Endothelial cell of umbilical vein (primary cell): ENCODE data around the gene LPA. TPM values are rescaled to one million over a fixed set of nuclear protein-coding genes. Genes with fewer than 3 reads are reported as not detected.

ENCODE experiments used
- BruUV-seq: library from RNA; stranded (reverse); fragments of 400-500 nt; replicated peaks from 2 replicates; lab custom pipeline; 2021; lab: Mats Ljungman, UMichigan
- CTCF ChIA-PET: fragments of 300-600, 350-600 bp; sonication (Branson Sonifier 250); formaldehyde crosslinking; loops from one replicate; lab custom pipeline; 2021; ENCODE audit warnings: antibody characterized with exemption, inconsistent platforms; lab: Charles Lee
- POLR2A ChIA-PET: fragments of 300-600, 350-600 bp; sonication (Branson Sonifier 250); formaldehyde crosslinking; loops from one replicate; lab custom pipeline; 2021; ENCODE audit warnings: antibody characterized with exemption, inconsistent platforms; lab: Charles Lee
- DNase-seq: peaks from one replicate; pipeline ENCODE4 v3.0.0-alpha.2; 2011; ENCODE audit warnings: low read depth, low spot score
- FAIRE-seq: peaks from 2 replicates; lab custom pipeline; 2011; peaks lifted over from hg19 to GRCh38; lab: Jason Lieb, UNC
- H2AFZ ChIP-seq: 2 replicates; pipeline ENCODE4 v1.6.0; 2012; ENCODE audit warnings: low read depth, low read length, control low read depth, inconsistent platforms
- H3K27ac ChIP-seq: 2 replicates; pipeline ENCODE4 v1.5.1; 2011; ENCODE audit warnings: low read depth, mild to moderate bottlenecking, control low read depth, low read length, moderate library complexity; ENCODE audit not compliant: insufficient read depth
- H3K27me3 ChIP-seq, 2 experiments: 2 replicates each; pipeline versions ENCODE4 v1.6.0 to v1.6.1; 2011; ENCODE audit warnings: low read length in 2 of 2, mixed read lengths in 1 of 2; ENCODE audit not compliant: control insufficient read depth in 2 of 2, insufficient read depth in 2 of 2
- H3K36me3 ChIP-seq, 2 experiments: 2 replicates in 1 of 2; 3 replicates in 1 of 2; pipeline ENCODE4 v1.5.1; 2011; ENCODE audit warnings: low read length in 2 of 2, mild to moderate bottlenecking in 1 of 2, moderate library complexity in 1 of 2; ENCODE audit not compliant: control insufficient read depth in 2 of 2, insufficient read depth in 2 of 2; ENCODE audit errors: extremely low read depth in 1 of 2
- H3K4me1 ChIP-seq: 3 replicates; pipeline ENCODE4 v1.5.1; 2011; ENCODE audit warnings: mild to moderate bottlenecking, low read length; ENCODE audit not compliant: control insufficient read depth, insufficient read depth; ENCODE audit errors: extremely low read depth
- H3K4me2 ChIP-seq: 2 replicates; pipeline ENCODE4 v1.6.1; 2011; ENCODE audit warnings: low read length, control low read depth, mixed read lengths; ENCODE audit not compliant: insufficient read depth
- H3K4me3 ChIP-seq, 3 experiments: fragments of 200-600 bp in 1 of 3; sonication (generic), shearing (Covaris generic) in 1 of 3; replicated peaks in 1 of 3; 2 replicates each; pipeline ENCODE4 v1.5.1; 2011 to 2016; ENCODE audit warnings: control low read depth in 3 of 3, low read length in 3 of 3, mild to moderate bottlenecking in 2 of 3, inconsistent platforms in 1 of 3, low read depth in 1 of 3, moderate library complexity in 1 of 3; ENCODE audit not compliant: insufficient read depth in 1 of 3
- H3K79me2 ChIP-seq: 2 replicates; pipeline ENCODE4 v1.6.0; 2012; ENCODE audit warnings: low read length, inconsistent platforms; ENCODE audit not compliant: control insufficient read depth, insufficient read depth
- H3K9ac ChIP-seq: replicated peaks from 2 replicates; pipeline ENCODE3; 2011; ENCODE audit warnings: low read length, control low read depth; ENCODE audit not compliant: insufficient read depth; ENCODE audit errors: extremely low read depth
- H3K9me1 ChIP-seq: replicated peaks from 3 replicates; pipeline ENCODE4 v1.6.0; 2011; ENCODE audit warnings: mild to moderate bottlenecking, low read length; ENCODE audit not compliant: control insufficient read depth, insufficient read depth; ENCODE audit errors: extremely low read depth
- H3K9me3 ChIP-seq: replicated peaks from 2 replicates; pipeline ENCODE4 v1.5.1; 2012; ENCODE audit warnings: low read length, inconsistent platforms; ENCODE audit not compliant: control insufficient read depth, insufficient read depth
- H4K20me1 ChIP-seq: replicated peaks from 2 replicates; pipeline ENCODE3; 2011; ENCODE audit warnings: mild to moderate bottlenecking, low read length; ENCODE audit not compliant: control insufficient read depth, insufficient read depth; ENCODE audit errors: extremely low read depth
- EZH2 ChIP-seq: IDR thresholded peaks from 2 replicates; pipeline ENCODE4 v1.6.1; 2012; ENCODE audit warnings: borderline replicate concordance, low read depth, mild to moderate bottlenecking, moderate library complexity, low read length, inconsistent platforms; ENCODE audit not compliant: severe bottlenecking
- FOS ChIP-seq: IDR thresholded peaks from 2 replicates; pipeline ENCODE4 v1.6.1; 2011; ENCODE audit warnings: mild to moderate bottlenecking, low read length, moderate library complexity, borderline replicate concordance; ENCODE audit not compliant: insufficient read depth
- GATA2 ChIP-seq: IDR thresholded peaks from 2 replicates; pipeline ENCODE4 v1.7.0; 2011; ENCODE audit warnings: low read depth, mild to moderate bottlenecking, moderate library complexity, mixed read lengths, low read length; ENCODE audit not compliant: insufficient read length, insufficient read depth
- MYC ChIP-seq: IDR thresholded peaks from one replicate; pipeline ENCODE4 v1.6.1; 2011; ENCODE audit warnings: mild to moderate bottlenecking, low read depth, low read length
- POLR2AphosphoS5 ChIP-seq: IDR thresholded peaks from 2 replicates; pipeline ENCODE4 v1.6.1; 2012; ENCODE audit warnings: low read depth, mild to moderate bottlenecking, control low read depth, low read length, moderate library complexity; ENCODE audit not compliant: insufficient read depth
- dilution Hi-C: fragments of 300-500 bp; cut with MboI; formaldehyde crosslinking; loops from one replicate; pipeline ENCODE4 v1.15.0; 2019; ENCODE audit warnings: low sequenced_read_pairs; ENCODE audit not compliant: extremely low pct_ligation_motif_present
- intact Hi-C: fragments of 100-400 bp; cut with micrococcal nuclease; formaldehyde crosslinking; loops from one replicate; pipeline ENCODE4 v1.10.0; 2022
- polyA plus RNA-seq, 4 experiments: library from polyadenylated mRNA; depleted of rRNA in 3 of 4; stranded (reverse) in 3 of 4; unstranded in 1 of 4; fragments of >200 nt; gene quantifications; 2 replicates each; pipeline versions ENCODE4 v1.2.1 to v1.2.3, GENCODE V29; 2011 to 2012; ENCODE audit warnings: missing spikeins in 1 of 4
- total RNA-seq: library from RNA; stranded (reverse); gene quantifications from 2 replicates; pipeline ENCODE4 v1.2.3, GENCODE V29; 2021
- TF ChIP-seq, protein P1 (sequence below): IDR thresholded peaks from 2 replicates; pipeline ENCODE4 v1.6.1; 2011; ENCODE audit not compliant: insufficient read depth, insufficient read length
- TF ChIP-seq, protein P2 (sequence below), 2 donors: IDR thresholded peaks; 1 replicate in 1 of 2; 2 replicates in 1 of 2; pipeline ENCODE4 v1.5.1; 2011; ENCODE audit warnings: low read length in 2 of 2, mild to moderate bottlenecking in 2 of 2, moderate library complexity in 2 of 2, control low read depth in 1 of 2, inconsistent platforms in 1 of 2, low read depth in 1 of 2; ENCODE audit not compliant: insufficient read depth in 1 of 2; ENCODE audit errors: extremely low read depth in 1 of 2

The LPA gene
- total and polyA plus RNA-seq, 2 donors (not counting 3 experiments of a cell fraction or from before 2014, with no cell fraction given) = not detected

DNA sequence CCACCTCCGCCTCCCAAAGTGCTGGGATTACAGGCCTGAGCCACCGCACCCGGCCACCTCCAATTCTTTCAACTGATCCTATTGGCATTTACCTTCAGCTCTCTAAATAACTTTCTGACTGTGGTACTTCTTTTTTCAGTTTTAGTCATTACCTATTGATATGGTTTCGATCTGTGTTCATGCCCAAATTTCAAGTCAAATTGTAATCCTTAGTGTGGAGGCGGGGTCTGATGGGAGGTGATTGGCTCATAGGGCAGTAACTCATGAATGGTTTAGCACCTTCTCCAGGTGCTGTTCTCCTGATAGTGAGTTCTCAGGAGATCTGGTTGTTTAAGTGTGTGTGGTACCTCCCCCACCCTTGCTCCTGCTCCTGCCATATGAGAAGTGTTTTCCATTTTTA lies 140.9 kb downstream of the LPA start:
- POLR2A ChIA-PET = no interaction called here
- H3K36me3 ChIP-seq = no peaks in the 10 kb centered on the region
- TF ChIP-seq FOS (no peak), EZH2 (no peak), POLR2AphosphoS5 (no peak), GATA2 (no peak), MYC (no peak)
- TF ChIP-seq, protein P1, sequence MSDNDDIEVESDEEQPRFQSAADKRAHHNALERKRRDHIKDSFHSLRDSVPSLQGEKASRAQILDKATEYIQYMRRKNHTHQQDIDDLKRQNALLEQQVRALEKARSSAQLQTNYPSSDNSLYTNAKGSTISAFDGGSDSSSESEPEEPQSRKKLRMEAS = no peak
- TF ChIP-seq, protein P2, sequence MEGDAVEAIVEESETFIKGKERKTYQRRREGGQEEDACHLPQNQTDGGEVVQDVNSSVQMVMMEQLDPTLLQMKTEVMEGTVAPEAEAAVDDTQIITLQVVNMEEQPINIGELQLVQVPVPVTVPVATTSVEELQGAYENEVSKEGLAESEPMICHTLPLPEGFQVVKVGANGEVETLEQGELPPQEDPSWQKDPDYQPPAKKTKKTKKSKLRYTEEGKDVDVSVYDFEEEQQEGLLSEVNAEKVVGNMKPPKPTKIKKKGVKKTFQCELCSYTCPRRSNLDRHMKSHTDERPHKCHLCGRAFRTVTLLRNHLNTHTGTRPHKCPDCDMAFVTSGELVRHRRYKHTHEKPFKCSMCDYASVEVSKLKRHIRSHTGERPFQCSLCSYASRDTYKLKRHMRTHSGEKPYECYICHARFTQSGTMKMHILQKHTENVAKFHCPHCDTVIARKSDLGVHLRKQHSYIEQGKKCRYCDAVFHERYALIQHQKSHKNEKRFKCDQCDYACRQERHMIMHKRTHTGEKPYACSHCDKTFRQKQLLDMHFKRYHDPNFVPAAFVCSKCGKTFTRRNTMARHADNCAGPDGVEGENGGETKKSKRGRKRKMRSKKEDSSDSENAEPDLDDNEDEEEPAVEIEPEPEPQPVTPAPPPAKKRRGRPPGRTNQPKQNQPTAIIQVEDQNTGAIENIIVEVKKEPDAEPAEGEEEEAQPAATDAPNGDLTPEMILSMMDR (IDR thresholded peaks at IDR 0.05; ENCODE audit: extremely low read depth in 1 of 2, insufficient read depth in 1 of 2, low read depth in 1 of 2, low read length in 2 of 2) = no peak
- no peak overlapping the region for H3K4me3 ChIP-seq
- intact Hi-C loops = loop anchor here (10.0 kb wide), 1 partner anchor 412 kb away; no protein-coding TSS in a partner anchor
- peaks cover 4% of the 10 kb centered on the region for H3K4me1 ChIP-seq
- FAIRE-seq = no peak
- no peak overlapping the region for H3K27ac ChIP-seq
- no peak overlapping the region for H2AFZ ChIP-seq
- peaks cover 0 to 8% of the 10 kb centered on the region in 2 experiments for H3K27me3 ChIP-seq
- no peak overlapping the region for H3K4me2 ChIP-seq
- H3K9ac ChIP-seq = no peak overlapping the region
- H3K9me1 ChIP-seq = no peaks in the 10 kb centered on the region
- DNase-seq = no peak
- BruUV-seq = no TSS peak
- no peaks in the 10 kb centered on the region for H4K20me1 ChIP-seq
- H3K79me2 ChIP-seq = no peaks in the 10 kb centered on the region
- no peaks in the 10 kb centered on the region for H3K9me3 ChIP-seq
- CTCF ChIA-PET = interaction anchor here (3.8 kb wide), 1 partner anchor 11 kb away, joined by 20 read pairs; no protein-coding TSS in a partner anchor
- dilution Hi-C loops = no loop called here
